K562 (cell line): ENCODE data around the gene ACSL6. TPM values are rescaled to one million over a fixed set of nuclear protein-coding genes. Genes with fewer than 3 reads are reported as not detected.

Experiments
- CBX5 ChIP-seq: IDR thresholded peaks from 2 replicates; pipeline ENCODE4 v1.6.1; 2014; ENCODE audit warnings: low read depth, borderline replicate concordance
- GATAD2A ChIP-seq: fragments of 450-650 bp; IDR thresholded peaks from 2 replicates; pipeline ENCODE4 v1.6.1; 2017
- HDGF ChIP-seq: fragments of 450-650 bp; IDR thresholded peaks from 2 replicates; pipeline ENCODE4 v1.6.1; 2016
- PRMT5 ChIP-seq: sonication (generic); formaldehyde crosslinking; IDR thresholded peaks from 2 replicates; pipeline ENCODE4 v1.5.0; 2020; ENCODE audit warnings: missing genetic modification reagents
- RCOR1 ChIP-seq, 2 experiments: IDR thresholded peaks; 2 replicates each; pipeline ENCODE4 v1.6.1; 2012; ENCODE audit warnings: low read depth in 2 of 2, low read length in 2 of 2, borderline replicate concordance in 1 of 2, improper control_type of control experiment in 1 of 2
- SMARCB1 ChIP-seq: IDR thresholded peaks from 2 replicates; pipeline ENCODE4 v1.6.1; 2011; ENCODE audit warnings: improper control_type of control experiment, low read depth; ENCODE audit not compliant: insufficient read length
- TEAD2 ChIP-seq: fragments of 450-650 bp; IDR thresholded peaks from 2 replicates; pipeline ENCODE4 v1.6.1; 2016; ENCODE audit warnings: missing genetic modification characterization, control low read depth, missing compliant biosample characterization
- XRCC4 ChIP-seq: IDR thresholded peaks from one replicate; pipeline ENCODE4 v1.6.1; 2011; ENCODE audit not compliant: insufficient read depth, insufficient read length; ENCODE audit errors: extremely low read depth
- ZNF584 ChIP-seq: fragments of 200-800 bp; sonication (Bioruptor generic); IDR thresholded peaks from 2 replicates; pipeline ENCODE4 v1.6.1; 2016; ENCODE audit warnings: low read depth, mild to moderate bottlenecking, missing genetic modification characterization, missing compliant biosample characterization
- polyA plus RNA-seq, 8 experiments: library from polyadenylated mRNA; depleted of rRNA in 4 of 8; stranded (reverse) in 5 of 8; unstranded in 3 of 8; fragments of >200 nt; fragmentation: Nextera tagmentation in 2 of 8; fragmentation: Illumina TruSeq in 1 of 8; extraction: Ambion mirVana in 2 of 8; extraction: Trizol in 1 of 8; gene quantifications; 2 replicates each; pipeline versions ENCODE4 v1.2.1 to v1.2.3, GENCODE V29; 2011 to 2014; ENCODE audit warnings: inconsistent platforms in 1 of 8, missing spikeins in 1 of 8
- total RNA-seq, 7 experiments: library from RNA; depleted of rRNA in 6 of 7; stranded (reverse); fragments of >200 nt in 6 of 7; fragmentation: Illumina TruSeq in 2 of 7; extraction: Trizol in 2 of 7; gene quantifications; 2 replicates each; pipeline versions ENCODE4 v1.2.1 to v1.2.3, GENCODE V29; 2011 to 2021; ENCODE audit warnings: low replicate concordance in 1 of 7
- TF ChIP-seq, protein P1 (sequence below): fragments of 450-650 bp; IDR thresholded peaks from 2 replicates; pipeline ENCODE4 v1.6.1; 2016; ENCODE audit warnings: mild to moderate bottlenecking, moderate library complexity
- TF ChIP-seq, protein P2 (sequence below), 2 experiments: fragments of 250-450 bp in 1 of 2; fragments of 450-650 bp in 1 of 2; sonication (Bioruptor Pico) in 1 of 2; IDR thresholded peaks; 2 replicates each; pipeline versions ENCODE4 v1.6.1 to v1.8.0; 2016 to 2021; ENCODE audit warnings: mild to moderate bottlenecking in 2 of 2, moderate library complexity in 2 of 2, missing compliant biosample characterization in 1 of 2, missing genetic modification characterization in 1 of 2
- TF ChIP-seq, protein P3 (sequence below): fragments of 250-450 bp; sonication (Bioruptor Pico); IDR thresholded peaks from 2 replicates; pipeline ENCODE4 v1.8.0; 2022; ENCODE audit warnings: moderate library complexity, mild to moderate bottlenecking, inconsistent platforms

Gene ACSL6
- total and polyA plus RNA-seq, 9 of the 15 experiments (the other 6 are each of a cell fraction or from before 2014, with no cell fraction given): 0.50 to 1.5 (median 0.69) TPM

DNA sequence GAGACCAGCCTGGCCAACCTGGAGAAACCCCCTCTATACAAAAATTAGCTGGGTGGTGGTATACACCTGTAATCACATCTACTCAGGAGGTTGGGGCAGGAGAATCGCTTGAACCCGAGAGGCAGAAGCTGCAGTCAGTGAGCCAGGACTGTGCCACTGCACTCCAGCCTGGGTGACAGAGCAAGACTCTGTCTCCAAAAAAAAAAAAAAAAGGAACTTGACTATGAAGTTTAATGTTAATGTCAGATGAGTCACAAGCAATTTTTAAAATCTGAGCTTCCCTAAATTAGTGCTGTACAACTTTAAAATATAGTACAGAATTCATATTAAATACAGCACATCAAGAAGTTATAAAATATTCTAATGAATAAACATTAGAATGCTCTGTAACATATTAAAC, 67.5 kb downstream of the ACSL6 start (continued):
- TF ChIP-seq, protein P1, sequence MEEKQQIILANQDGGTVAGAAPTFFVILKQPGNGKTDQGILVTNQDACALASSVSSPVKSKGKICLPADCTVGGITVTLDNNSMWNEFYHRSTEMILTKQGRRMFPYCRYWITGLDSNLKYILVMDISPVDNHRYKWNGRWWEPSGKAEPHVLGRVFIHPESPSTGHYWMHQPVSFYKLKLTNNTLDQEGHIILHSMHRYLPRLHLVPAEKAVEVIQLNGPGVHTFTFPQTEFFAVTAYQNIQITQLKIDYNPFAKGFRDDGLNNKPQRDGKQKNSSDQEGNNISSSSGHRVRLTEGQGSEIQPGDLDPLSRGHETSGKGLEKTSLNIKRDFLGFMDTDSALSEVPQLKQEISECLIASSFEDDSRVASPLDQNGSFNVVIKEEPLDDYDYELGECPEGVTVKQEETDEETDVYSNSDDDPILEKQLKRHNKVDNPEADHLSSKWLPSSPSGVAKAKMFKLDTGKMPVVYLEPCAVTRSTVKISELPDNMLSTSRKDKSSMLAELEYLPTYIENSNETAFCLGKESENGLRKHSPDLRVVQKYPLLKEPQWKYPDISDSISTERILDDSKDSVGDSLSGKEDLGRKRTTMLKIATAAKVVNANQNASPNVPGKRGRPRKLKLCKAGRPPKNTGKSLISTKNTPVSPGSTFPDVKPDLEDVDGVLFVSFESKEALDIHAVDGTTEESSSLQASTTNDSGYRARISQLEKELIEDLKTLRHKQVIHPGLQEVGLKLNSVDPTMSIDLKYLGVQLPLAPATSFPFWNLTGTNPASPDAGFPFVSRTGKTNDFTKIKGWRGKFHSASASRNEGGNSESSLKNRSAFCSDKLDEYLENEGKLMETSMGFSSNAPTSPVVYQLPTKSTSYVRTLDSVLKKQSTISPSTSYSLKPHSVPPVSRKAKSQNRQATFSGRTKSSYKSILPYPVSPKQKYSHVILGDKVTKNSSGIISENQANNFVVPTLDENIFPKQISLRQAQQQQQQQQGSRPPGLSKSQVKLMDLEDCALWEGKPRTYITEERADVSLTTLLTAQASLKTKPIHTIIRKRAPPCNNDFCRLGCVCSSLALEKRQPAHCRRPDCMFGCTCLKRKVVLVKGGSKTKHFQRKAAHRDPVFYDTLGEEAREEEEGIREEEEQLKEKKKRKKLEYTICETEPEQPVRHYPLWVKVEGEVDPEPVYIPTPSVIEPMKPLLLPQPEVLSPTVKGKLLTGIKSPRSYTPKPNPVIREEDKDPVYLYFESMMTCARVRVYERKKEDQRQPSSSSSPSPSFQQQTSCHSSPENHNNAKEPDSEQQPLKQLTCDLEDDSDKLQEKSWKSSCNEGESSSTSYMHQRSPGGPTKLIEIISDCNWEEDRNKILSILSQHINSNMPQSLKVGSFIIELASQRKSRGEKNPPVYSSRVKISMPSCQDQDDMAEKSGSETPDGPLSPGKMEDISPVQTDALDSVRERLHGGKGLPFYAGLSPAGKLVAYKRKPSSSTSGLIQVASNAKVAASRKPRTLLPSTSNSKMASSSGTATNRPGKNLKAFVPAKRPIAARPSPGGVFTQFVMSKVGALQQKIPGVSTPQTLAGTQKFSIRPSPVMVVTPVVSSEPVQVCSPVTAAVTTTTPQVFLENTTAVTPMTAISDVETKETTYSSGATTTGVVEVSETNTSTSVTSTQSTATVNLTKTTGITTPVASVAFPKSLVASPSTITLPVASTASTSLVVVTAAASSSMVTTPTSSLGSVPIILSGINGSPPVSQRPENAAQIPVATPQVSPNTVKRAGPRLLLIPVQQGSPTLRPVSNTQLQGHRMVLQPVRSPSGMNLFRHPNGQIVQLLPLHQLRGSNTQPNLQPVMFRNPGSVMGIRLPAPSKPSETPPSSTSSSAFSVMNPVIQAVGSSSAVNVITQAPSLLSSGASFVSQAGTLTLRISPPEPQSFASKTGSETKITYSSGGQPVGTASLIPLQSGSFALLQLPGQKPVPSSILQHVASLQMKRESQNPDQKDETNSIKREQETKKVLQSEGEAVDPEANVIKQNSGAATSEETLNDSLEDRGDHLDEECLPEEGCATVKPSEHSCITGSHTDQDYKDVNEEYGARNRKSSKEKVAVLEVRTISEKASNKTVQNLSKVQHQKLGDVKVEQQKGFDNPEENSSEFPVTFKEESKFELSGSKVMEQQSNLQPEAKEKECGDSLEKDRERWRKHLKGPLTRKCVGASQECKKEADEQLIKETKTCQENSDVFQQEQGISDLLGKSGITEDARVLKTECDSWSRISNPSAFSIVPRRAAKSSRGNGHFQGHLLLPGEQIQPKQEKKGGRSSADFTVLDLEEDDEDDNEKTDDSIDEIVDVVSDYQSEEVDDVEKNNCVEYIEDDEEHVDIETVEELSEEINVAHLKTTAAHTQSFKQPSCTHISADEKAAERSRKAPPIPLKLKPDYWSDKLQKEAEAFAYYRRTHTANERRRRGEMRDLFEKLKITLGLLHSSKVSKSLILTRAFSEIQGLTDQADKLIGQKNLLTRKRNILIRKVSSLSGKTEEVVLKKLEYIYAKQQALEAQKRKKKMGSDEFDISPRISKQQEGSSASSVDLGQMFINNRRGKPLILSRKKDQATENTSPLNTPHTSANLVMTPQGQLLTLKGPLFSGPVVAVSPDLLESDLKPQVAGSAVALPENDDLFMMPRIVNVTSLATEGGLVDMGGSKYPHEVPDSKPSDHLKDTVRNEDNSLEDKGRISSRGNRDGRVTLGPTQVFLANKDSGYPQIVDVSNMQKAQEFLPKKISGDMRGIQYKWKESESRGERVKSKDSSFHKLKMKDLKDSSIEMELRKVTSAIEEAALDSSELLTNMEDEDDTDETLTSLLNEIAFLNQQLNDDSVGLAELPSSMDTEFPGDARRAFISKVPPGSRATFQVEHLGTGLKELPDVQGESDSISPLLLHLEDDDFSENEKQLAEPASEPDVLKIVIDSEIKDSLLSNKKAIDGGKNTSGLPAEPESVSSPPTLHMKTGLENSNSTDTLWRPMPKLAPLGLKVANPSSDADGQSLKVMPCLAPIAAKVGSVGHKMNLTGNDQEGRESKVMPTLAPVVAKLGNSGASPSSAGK: no peak
- TF ChIP-seq ZNF584 (CRISPR knock-in tag): no peak
- TF ChIP-seq HDGF: no peak
- TF ChIP-seq XRCC4: no peak
- TF ChIP-seq, protein P2, sequence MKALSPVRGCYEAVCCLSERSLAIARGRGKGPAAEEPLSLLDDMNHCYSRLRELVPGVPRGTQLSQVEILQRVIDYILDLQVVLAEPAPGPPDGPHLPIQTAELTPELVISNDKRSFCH (CRISPR knock-in tag; IDR thresholded peaks at IDR 0.05): no peak
- TF ChIP-seq, protein P2 (tag; IDR thresholded peaks at IDR 0.05): no peak
- TF ChIP-seq CBX5: no peak
- no peak for TF ChIP-seq TEAD2 (tag)
- TF ChIP-seq PRMT5 (CRISPR knock-in tag): no peak
- TF ChIP-seq, protein P3, sequence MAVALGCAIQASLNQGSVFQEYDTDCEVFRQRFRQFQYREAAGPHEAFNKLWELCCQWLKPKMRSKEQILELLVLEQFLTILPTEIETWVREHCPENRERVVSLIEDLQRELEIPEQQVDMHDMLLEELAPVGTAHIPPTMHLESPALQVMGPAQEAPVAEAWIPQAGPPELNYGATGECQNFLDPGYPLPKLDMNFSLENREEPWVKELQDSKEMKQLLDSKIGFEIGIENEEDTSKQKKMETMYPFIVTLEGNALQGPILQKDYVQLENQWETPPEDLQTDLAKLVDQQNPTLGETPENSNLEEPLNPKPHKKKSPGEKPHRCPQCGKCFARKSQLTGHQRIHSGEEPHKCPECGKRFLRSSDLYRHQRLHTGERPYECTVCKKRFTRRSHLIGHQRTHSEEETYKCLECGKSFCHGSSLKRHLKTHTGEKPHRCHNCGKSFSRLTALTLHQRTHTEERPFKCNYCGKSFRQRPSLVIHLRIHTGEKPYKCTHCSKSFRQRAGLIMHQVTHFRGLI: no peak
- no peak for TF ChIP-seq SMARCB1
- no peak for TF ChIP-seq RCOR1 (IDR thresholded peaks at IDR 0.05; ENCODE audit: borderline replicate concordance in 1 of 2, low read depth in 2 of 2, low read length in 2 of 2)
- no peak for TF ChIP-seq GATAD2A
